Psoas muscle (tissue), 8 donors: Measurements from ENCODE around the gene NOB1. TPM values are rescaled to one million over a fixed set of nuclear protein-coding genes. Genes with fewer than 3 reads are reported as not detected.

Experiments used
- ATAC-seq, 4 donors: fragments of 200-7000 bp; cut with Tn5 transposase; one replicate each; pipeline ENCODE4 v1.9.1; 2020; ENCODE audit warnings: moderate library complexity in 3 of 4, mild to moderate bottlenecking in 2 of 4
- DNase-seq, 2 donors: peaks; one replicate each; pipeline ENCODE4 v3.0.0-alpha.2; 2020
- H3K27ac ChIP-seq: fragments of 200-600 bp; one replicate; pipeline ENCODE4 v1.8.0; 2022
- H3K27me3 ChIP-seq, 3 donors: fragments of 200-600 bp in 1 of 3; one replicate each; pipeline versions ENCODE4 v1.6.1 to v1.8.0; 2013 to 2022; ENCODE audit warnings: low read length in 2 of 3, mild to moderate bottlenecking in 2 of 3, moderate library complexity in 1 of 3; ENCODE audit not compliant: insufficient read depth in 3 of 3
- H3K36me3 ChIP-seq, 2 donors: fragments of 200-600 bp in 1 of 2; one replicate each; pipeline versions ENCODE4 v1.6.1 to v1.8.0; 2013 to 2022; ENCODE audit warnings: low read depth in 1 of 2, mild to moderate bottlenecking in 1 of 2, moderate library complexity in 1 of 2; ENCODE audit not compliant: insufficient read depth in 1 of 2
- H3K4me1 ChIP-seq: fragments of 200-600 bp; one replicate; pipeline ENCODE4 v1.8.0; 2022
- H3K4me3 ChIP-seq: fragments of 200-600 bp; one replicate; pipeline ENCODE4 v1.8.0; 2022; ENCODE audit warnings: mild to moderate bottlenecking
- H3K9me3 ChIP-seq: fragments of 200-600 bp; one replicate; pipeline ENCODE4 v1.8.0; 2022
- CTCF ChIP-seq: fragments of 200-600 bp; IDR thresholded peaks from one replicate; pipeline ENCODE4 v1.8.0; 2022; ENCODE audit warnings: antibody characterized with exemption
- WGBS, 3 donors: extraction: QIAGEN DNeasy Blood & Tissue Kit; methylation state at CpG; one replicate each; pipeline versions ENCODE4 v1.1.6 to v1.1.7; 2013; 5-methylcytosine and 5-hydroxymethylcytosine counted together
- intact Hi-C, 2 donors: fragments of 100-400 bp; cut with DNase I; formaldehyde crosslinking; loops; one replicate each; pipeline versions ENCODE4 v1.11.0 to v1.14.2; 2022
- polyA plus RNA-seq, 3 donors: library from polyadenylated mRNA; stranded (reverse); fragments of 200-250 nt; gene quantifications; one replicate each; pipeline ENCODE4 v1.2.3, GENCODE V29; 2013
- total RNA-seq, 4 donors: library from RNA; stranded (reverse); fragmentation: NEBNext Ultra II Directional in 2 of 4; extraction: Animal tissue kit (Norgen Biotek cat#: 25700) in 2 of 4; gene quantifications; one replicate each; pipeline versions ENCODE4 v1.2.1 to v1.2.4, GENCODE V29; 2021 to 2023
- donor health status: healthy with polysubstance abuse.
- donor health status: DM: no; HTN: no; CAD: no; lungs with moderate emphysema.
- donor health status: Bipolar disorder and iron deficiency.
- donor health status: healthy.
- donor health status: DM: yes; HTN: yes; CAD: no.
- donor health status: DM: no; HTN: no; CAD: no.
- donor health status: DM: no; HTN: no; CAD: no.
- donor health status: DM: yes; HTN: yes; CAD: no.

The NOB1 gene
- total and polyA plus RNA-seq, 7 donors = 29.3 to 60.6 (median 42.5) TPM

DNA sequence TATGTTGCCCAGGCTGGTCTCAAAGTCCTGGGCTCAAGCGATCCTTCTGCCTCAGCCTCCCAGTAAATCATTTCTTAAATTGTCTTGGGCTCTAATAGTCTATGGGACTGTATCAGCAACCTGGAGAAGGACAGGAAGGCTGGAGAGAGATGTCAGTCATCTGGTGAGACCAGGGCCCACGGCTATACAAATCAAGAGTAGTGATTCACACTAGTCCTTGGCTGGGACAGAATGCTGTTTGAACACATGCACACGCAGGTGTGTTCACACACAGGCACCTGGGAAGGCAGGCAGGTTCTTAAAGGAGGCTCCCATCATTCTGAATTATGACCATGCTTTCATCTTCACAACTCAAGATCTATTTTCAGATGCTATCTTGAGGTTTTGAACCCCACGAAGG, 42.4 kb downstream of the NOB1 start:
- no peak overlapping the region for H3K27ac ChIP-seq
- H3K4me1 ChIP-seq = no peaks in the 10 kb centered on the region
- DNase-seq (no peak), ATAC-seq (no peak)
- H3K27me3 ChIP-seq = no peaks in the 10 kb centered on the region
- 86 to 89% (median 89%) methylated on average over 4 of the region's 4 CpGs for WGBS, 3 donors
- H3K9me3 ChIP-seq = no peaks in the 10 kb centered on the region
- TF ChIP-seq CTCF = no peak
- H3K36me3 ChIP-seq = peaks cover 0 to 91% of the 10 kb centered on the region in 2 donors
- H3K4me3 ChIP-seq = no peak overlapping the region
- intact Hi-C loops = no loop called here

DNA sequence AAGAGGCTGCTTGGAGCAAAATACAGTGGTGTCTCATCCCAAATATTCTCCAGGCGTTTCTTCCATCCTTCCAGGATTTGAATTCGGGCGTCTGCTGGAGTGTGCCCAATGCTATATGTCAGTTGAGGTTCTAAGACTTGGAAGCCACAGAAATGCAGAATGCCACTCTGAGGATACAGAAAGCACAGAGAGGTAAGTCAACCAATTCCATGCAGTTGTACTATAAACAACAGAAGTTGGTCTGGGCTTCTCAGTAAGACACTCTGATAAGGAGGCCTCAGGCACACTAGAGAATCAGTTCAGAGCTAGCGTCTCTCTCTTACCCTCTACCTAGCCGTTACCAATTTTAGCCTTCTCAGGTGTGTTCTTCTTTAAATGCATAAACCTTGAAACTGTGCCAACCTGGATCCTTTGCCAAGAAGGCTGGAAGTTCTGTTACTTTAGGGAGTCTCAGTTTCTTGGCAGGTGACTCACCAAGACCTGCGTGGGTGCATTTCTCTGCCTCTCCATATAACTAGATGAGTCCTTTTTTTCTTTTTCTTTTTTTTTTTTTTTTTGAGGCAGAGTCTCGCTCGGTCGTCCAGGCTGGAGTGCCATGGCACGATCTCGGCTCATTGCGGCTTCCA, 43.5 kb downstream of the NOB1 start:
- H3K9me3 ChIP-seq = no peaks in the 10 kb centered on the region
- DNase-seq = no peak
- H3K27me3 ChIP-seq = no peaks in the 10 kb centered on the region
- intact Hi-C loops = loop anchor here (2.0 kb wide), 1 partner anchor 44 kb away; the partner anchor contains the start of gene NOB1 (in 2 of the 2)
- no peak overlapping the region for H3K4me3 ChIP-seq
- H3K4me1 ChIP-seq = no peaks in the 10 kb centered on the region
- no peak for TF ChIP-seq CTCF
- 83 to 84% (median 83%) methylated on average over 12 of the region's 12 CpGs for WGBS, 3 donors
- H3K36me3 ChIP-seq = peaks cover 0 to 89% of the 10 kb centered on the region in 2 donors
- no peak for ATAC-seq
- H3K27ac ChIP-seq = no peak overlapping the region

GRCh38 chr16:69709456-69710084, 45.2 kb downstream of the NOB1 start:
- no peak overlapping the region for H3K4me3 ChIP-seq
- ATAC-seq (peak; percentile 37 to 75 (median 58)), DNase-seq (no peak)
- TF ChIP-seq CTCF = peak; percentile 69
- no peaks in the 10 kb centered on the region for H3K27me3 ChIP-seq
- H3K27ac ChIP-seq = no peak overlapping the region
- H3K9me3 ChIP-seq = no peaks in the 10 kb centered on the region
- intact Hi-C loops = loop anchor here (1.0 to 2.0 kb wide), 2 partner anchors 34 to 45 kb away; partner anchors contain the start of gene NOB1 (in 2 of the 2)
- H3K4me1 ChIP-seq = no peaks in the 10 kb centered on the region
- WGBS, 3 donors = 31 to 37% (median 35%) methylated on average over 5 of the region's 5 CpGs
- peaks cover 0 to 78% of the 10 kb centered on the region in 2 donors for H3K36me3 ChIP-seq

DNA sequence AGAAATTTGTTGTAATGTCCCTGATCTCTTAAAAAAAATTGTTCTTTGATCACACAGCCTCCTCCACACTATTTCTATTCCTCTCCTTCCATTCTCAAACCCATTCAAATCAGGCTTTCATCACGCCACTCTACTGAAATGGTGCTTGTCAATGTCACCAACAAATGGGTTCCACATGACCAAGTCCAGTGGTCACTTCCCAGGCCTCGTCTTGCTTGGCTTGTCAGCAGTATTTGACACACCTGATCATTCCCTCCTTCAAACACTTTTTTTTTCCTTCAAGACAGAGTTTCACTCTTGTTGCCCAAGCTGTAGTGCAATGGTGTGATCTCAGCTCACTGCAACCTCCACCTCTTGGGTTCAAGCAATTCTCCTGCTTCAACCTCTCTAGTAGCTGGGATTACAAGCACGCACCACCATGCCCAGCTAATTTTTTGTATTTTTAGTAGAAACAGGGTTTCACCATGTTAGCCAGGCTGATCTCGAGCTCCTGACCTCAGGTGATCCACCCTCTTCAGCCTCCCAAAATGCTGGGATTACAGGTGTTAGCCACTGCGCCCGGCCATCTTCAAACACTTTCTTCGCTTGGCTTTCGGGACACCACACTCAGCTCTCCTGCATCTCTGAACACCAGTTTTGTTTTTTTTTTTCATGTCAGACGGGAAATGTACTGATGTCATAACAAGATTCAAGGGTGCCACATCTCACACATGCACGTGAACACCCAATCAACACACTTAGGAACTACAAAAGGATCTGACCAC, 46.6 kb downstream of the NOB1 start:
- intact Hi-C loops = no loop called here
- Histone ChIP-seq H3K27me3 (no peaks in the 10 kb centered on the region), H3K4me1 (no peaks in the 10 kb centered on the region), H3K27ac (no peak overlapping the region), H3K4me3 (no peak overlapping the region), H3K36me3 (peaks cover 0 to 78% of the 10 kb centered on the region in 2 donors), H3K9me3 (no peaks in the 10 kb centered on the region)
- ATAC-seq = no peak
- 80 to 86% (median 84%) methylated on average over 10 of the region's 10 CpGs for WGBS, 3 donors
- TF ChIP-seq CTCF = no peak
- DNase-seq = no peak
